ENCODE results near the gene PTGS1.
"Not testable (repeated sequence)": the region's sequence is repeated elsewhere in the genome, so short reads cannot be mapped to it uniquely, and the experiment has no call there.

PTGS1 gene

GRCh38 chr9:122398371-122398924 lies 27.6 kb downstream of the PTGS1 start:
- DNase-seq (ENCODE audit: low read depth): no peak

- no peak for DNase-seq (ENCODE audit: low read depth)
These were observed 31.1 kb downstream of the PTGS1 start for GRCh38 chr9:122401896-122402295.

GRCh38 chr9:122402403-122402871 lies 31.6 kb downstream of the PTGS1 start:
- peak; percentile 37 for DNase-seq (ENCODE audit: low read depth)

- DNase-seq (ENCODE audit: low read depth): no peak
These were observed 32.0 kb downstream of the PTGS1 start for GRCh38 chr9:122402874-122403273.

- no peak for DNase-seq (ENCODE audit: low read depth)
These were observed 32.7 kb downstream of the PTGS1 start for GRCh38 chr9:122403381-122404000.

- not testable (repeated sequence) for DNase-seq (ENCODE audit: low read depth)
These were observed 34.7 kb downstream of the PTGS1 start for GRCh38 chr9:122405304-122406069.

- DNase-seq (ENCODE audit: low read depth): no peak
These were observed 35.5 kb downstream of the PTGS1 start for GRCh38 chr9:122406070-122406890.

GRCh38 chr9:122414108-122414507 lies 43.3 kb downstream of the PTGS1 start:
- not testable (repeated sequence) for DNase-seq (ENCODE audit: low read depth)

- DNase-seq (ENCODE audit: low read depth): no peak
These were observed 47.2 kb downstream of the PTGS1 start for GRCh38 chr9:122418016-122418415.

- no peak for DNase-seq (ENCODE audit: low read depth)
These were observed 49.5 kb downstream of the PTGS1 start for GRCh38 chr9:122420315-122420714.

GRCh38 chr9:122425087-122425486 lies 54.3 kb downstream of the PTGS1 start:
- DNase-seq (ENCODE audit: low read depth): no peak

- DNase-seq (ENCODE audit: low read depth): no peak
These were observed 55.9 kb downstream of the PTGS1 start for GRCh38 chr9:122426723-122427122.

- no peak for DNase-seq (ENCODE audit: low read depth)
These were observed 71.7 kb downstream of the PTGS1 start for GRCh38 chr9:122442568-122442967.

GRCh38 chr9:122444041-122444733 lies 73.4 kb downstream of the PTGS1 start:
- no peak for DNase-seq (ENCODE audit: low read depth)

Data from stimulated activated CD4-positive, alpha-beta T cell treated with anti-CD3 and anti-CD28 coated beads, Interleukin-2, amount 100 ng/mL, for 4 hours (primary cell).